GM23248 (cell line): ENCODE results near the gene TRAF6. TPM values are rescaled to one million over a fixed set of nuclear protein-coding genes. Genes with fewer than 3 reads are reported as not detected.
A peak's percentile ranks its signal among the peaks of the same experiment; 100 is the strongest.

Experiments
- DNase-seq: peaks from one replicate; pipeline ENCODE4 v3.0.0-alpha.2; 2015
- H2AFZ ChIP-seq: fragments of 200-600 bp; sonication (generic); 2 replicates; pipeline ENCODE4 v1.6.1; 2016; ENCODE audit warnings: antibody characterized with exemption
- H3F3A ChIP-seq: fragments of 200-600 bp; sonication (generic); 2 replicates; pipeline ENCODE4 v1.6.1; 2016; ENCODE audit warnings: mild to moderate bottlenecking, antibody characterized with exemption, mixed run types; ENCODE audit not compliant: insufficient read depth
- H3K27ac ChIP-seq: fragments of 200-600 bp; sonication (generic); 2 replicates; pipeline ENCODE4 v1.5.1; 2016; ENCODE audit warnings: mild to moderate bottlenecking
- H3K27me3 ChIP-seq: fragments of 200-600 bp; sonication (generic); replicated peaks from 2 replicates; pipeline ENCODE4 v1.6.1; 2016; ENCODE audit warnings: mild to moderate bottlenecking; ENCODE audit not compliant: insufficient read depth
- H3K36me3 ChIP-seq: fragments of 200-600 bp; sonication (generic); 2 replicates; pipeline ENCODE4 v1.6.1; 2016; ENCODE audit warnings: low read depth, mild to moderate bottlenecking
- H3K4me1 ChIP-seq: fragments of 200-600 bp; sonication (generic); 2 replicates; pipeline ENCODE4 v1.6.1; 2016; ENCODE audit warnings: mild to moderate bottlenecking; ENCODE audit not compliant: insufficient read depth
- H3K4me2 ChIP-seq: fragments of 200-600 bp; sonication (generic); one replicate; pipeline ENCODE4 v1.6.1; 2016; ENCODE audit warnings: mild to moderate bottlenecking; ENCODE audit not compliant: unreplicated experiment
- H3K4me3 ChIP-seq: fragments of 200-600 bp; sonication (generic); 2 replicates; pipeline ENCODE4 v1.5.1; 2016; ENCODE audit warnings: mild to moderate bottlenecking
- H3K79me2 ChIP-seq: fragments of 200-600 bp; sonication (generic); 2 replicates; pipeline ENCODE4 v1.6.1; 2016; ENCODE audit warnings: mild to moderate bottlenecking; ENCODE audit not compliant: insufficient read depth
- H3K9ac ChIP-seq: fragments of 200-600 bp; sonication (generic); 2 replicates; pipeline ENCODE4 v1.6.1; 2016; ENCODE audit warnings: mild to moderate bottlenecking
- H3K9me2 ChIP-seq: fragments of 200-600 bp; sonication (generic); 2 replicates; pipeline ENCODE4 v1.6.1; 2016; ENCODE audit warnings: mixed run types, mild to moderate bottlenecking, moderate library complexity; ENCODE audit not compliant: insufficient read depth
- H3K9me3 ChIP-seq: fragments of 200-600 bp; sonication (generic); one replicate; pipeline ENCODE4 v1.6.1; 2017; ENCODE audit warnings: low read depth
- H4K20me1 ChIP-seq: fragments of 200-600 bp; sonication (generic); 2 replicates; pipeline ENCODE4 v1.6.0; 2016; ENCODE audit not compliant: insufficient read depth
- EZH2 ChIP-seq: fragments of 200-600 bp; sonication (generic); IDR thresholded peaks from 2 replicates; pipeline ENCODE4 v1.6.1; 2018; ENCODE audit warnings: antibody characterized with exemption, mild to moderate bottlenecking; ENCODE audit not compliant: insufficient read depth, poor library complexity, severe bottlenecking
- EZH2phosphoT487 ChIP-seq: fragments of 200-600 bp; sonication (generic); IDR thresholded peaks from 2 replicates; pipeline ENCODE4 v1.6.1; 2018; ENCODE audit warnings: antibody characterized with exemption, moderate library complexity, mild to moderate bottlenecking, low read depth; ENCODE audit not compliant: insufficient read depth
- WGBS, 2 experiments: methylation state at CpG; one replicate each; pipeline ENCODE4 v1.1.6; 2015 to 2017; ENCODE audit warnings: low lambda C conversion rate in 2 of 2, low coverage in 1 of 2; ENCODE audit errors: missing lambda C conversion rate in 2 of 2; 5-methylcytosine and 5-hydroxymethylcytosine counted together
- in situ Hi-C: fragments of 300-500 bp; cut with MboI; formaldehyde crosslinking; loops from 2 replicates; pipeline ENCODE4 v1.15.0; 2020
- polyA plus RNA-seq: library from polyadenylated mRNA; unstranded; fragments of >200 nt; fragmentation: Nextera tagmentation; extraction: Ambion mirVana; gene quantifications from 2 replicates; pipeline ENCODE4 v1.2.1, GENCODE V29; 2016
- total RNA-seq: library from RNA; depleted of rRNA; stranded (reverse); fragments of >200 nt; shearing (Covaris generic); gene quantifications from 2 replicates; pipeline ENCODE4 v1.2.3, GENCODE V29; 2014

Gene TRAF6
- total and polyA plus RNA-seq, 2 experiments from 2014 or later = 7.2 to 7.9 TPM

- TF ChIP-seq EZH2phosphoT487 (no peak), EZH2 (no peak)
- peaks cover 28% of the 10 kb centered on the region for H3K4me1 ChIP-seq
- no peak for DNase-seq
- H3K9ac ChIP-seq = no peak overlapping the region
- H3K4me3 ChIP-seq = no peak overlapping the region
- no peaks in the 10 kb centered on the region for H3K27me3 ChIP-seq
- H4K20me1 ChIP-seq = no peaks in the 10 kb centered on the region
- H3K79me2 ChIP-seq = no peaks in the 10 kb centered on the region
- H3K4me2 ChIP-seq = no peak overlapping the region
- H3K27ac ChIP-seq = no peak overlapping the region
- peaks cover 14% of the 10 kb centered on the region for H3F3A ChIP-seq
- WGBS, 2 experiments = 87% methylated on average over 8 to 10 of the region's 10 CpGs
- no peaks in the 10 kb centered on the region for H3K9me3 ChIP-seq
- no peaks in the 10 kb centered on the region for H3K9me2 ChIP-seq
- H2AFZ ChIP-seq = no peak overlapping the region
- H3K36me3 ChIP-seq = 0 out of 2 replicates have a peak, but pooled peaks cover 3% of the 10 kb centered on the region
- in situ Hi-C loops = no loop called here
Measured at GRCh38 chr11:36460220-36460619, 49.9 kb downstream of the TRAF6 start.

GRCh38 chr11:36459046-36459445 is 51.0 kb downstream of the TRAF6 start:
- Histone ChIP-seq H3K4me2 (no peak overlapping the region), H3K27me3 (no peaks in the 10 kb centered on the region), H3K9me2 (no peaks in the 10 kb centered on the region), H4K20me1 (no peaks in the 10 kb centered on the region), H3F3A (peaks cover 17% of the 10 kb centered on the region), H2AFZ (no peak overlapping the region), H3K79me2 (no peaks in the 10 kb centered on the region), H3K9me3 (no peaks in the 10 kb centered on the region), H3K4me3 (no peak overlapping the region), H3K9ac (no peak overlapping the region), H3K27ac (no peak overlapping the region), H3K36me3 (no peaks in the 10 kb centered on the region), H3K4me1 (peaks cover 33% of the 10 kb centered on the region)
- WGBS, 2 experiments = 94 to 98% methylated on average over 7 of the region's 7 CpGs
- TF ChIP-seq EZH2 = no peak
- TF ChIP-seq EZH2phosphoT487 = no peak
- in situ Hi-C loops = no loop called here
- no peak for DNase-seq

GRCh38 chr11:36458129-36458915 is 51.8 kb downstream of the TRAF6 start:
- H3K4me1 ChIP-seq = peaks cover 33% of the 10 kb centered on the region
- H3K9me2 ChIP-seq = no peaks in the 10 kb centered on the region
- H3K9ac ChIP-seq = no peak overlapping the region
- H3K27me3 ChIP-seq = no peaks in the 10 kb centered on the region
- no peak overlapping the region for H2AFZ ChIP-seq
- no peak overlapping the region for H3K27ac ChIP-seq
- no peak for TF ChIP-seq EZH2
- TF ChIP-seq EZH2phosphoT487 = no peak
- H3K79me2 ChIP-seq = no peaks in the 10 kb centered on the region
- DNase-seq = no peak
- no peaks in the 10 kb centered on the region for H3K9me3 ChIP-seq
- H3K4me3 ChIP-seq = no peak overlapping the region
- H3F3A ChIP-seq = peaks cover 20% of the 10 kb centered on the region
- in situ Hi-C loops = no loop called here
- no peak overlapping the region for H3K4me2 ChIP-seq
- WGBS, 2 experiments = 84% methylated on average over 8 of the region's 8 CpGs
- H3K36me3 ChIP-seq = no peaks in the 10 kb centered on the region
- no peaks in the 10 kb centered on the region for H4K20me1 ChIP-seq

GRCh38 chr11:36456156-36456555 is 53.9 kb downstream of the TRAF6 start:
- Histone ChIP-seq H3F3A (peaks cover 29% of the 10 kb centered on the region), H3K79me2 (no peaks in the 10 kb centered on the region), H2AFZ (peak overlapping the region; percentile 55), H3K27me3 (no peaks in the 10 kb centered on the region), H3K4me2 (peak overlapping the region; percentile 16), H3K9ac (peak overlapping the region; percentile 85), H4K20me1 (no peaks in the 10 kb centered on the region), H3K9me2 (no peaks in the 10 kb centered on the region), H3K4me3 (no peak overlapping the region), H3K9me3 (no peaks in the 10 kb centered on the region), H3K4me1 (peaks cover 47% of the 10 kb centered on the region), H3K27ac (peak overlapping the region; percentile 95), H3K36me3 (no peaks in the 10 kb centered on the region; the same call in 1 of the 2 replicates)
- TF ChIP-seq EZH2 (no peak), EZH2phosphoT487 (no peak)
- in situ Hi-C loops = no loop called here
- WGBS, 2 experiments = 30 to 35% methylated on average over 6 of the region's 6 CpGs
- DNase-seq = no peak
